HepG2 (cell line): Measurements from ENCODE around the gene GPR137. TPM values are rescaled to one million over a fixed set of nuclear protein-coding genes. Genes with fewer than 3 reads are reported as not detected.
A peak's percentile ranks its signal among the peaks of the same experiment; 100 is the strongest.

Source experiments
- CREB3 ChIP-seq: sonication (generic); formaldehyde crosslinking; IDR thresholded peaks from 2 replicates; pipeline ENCODE4 v1.5.0; 2020; ENCODE audit warnings: missing genetic modification reagents
- HMGXB3 ChIP-seq: sonication (generic); formaldehyde crosslinking; IDR thresholded peaks from 2 replicates; pipeline ENCODE4 v1.4.0; 2020; ENCODE audit warnings: missing genetic modification reagents, borderline replicate concordance
- KLF12 ChIP-seq: sonication (generic); formaldehyde crosslinking; IDR thresholded peaks from 2 replicates; pipeline ENCODE4 v1.4.0; 2020; ENCODE audit warnings: missing genetic modification reagents, borderline replicate concordance
- MZF1 ChIP-seq: sonication (generic); formaldehyde crosslinking; IDR thresholded peaks from 2 replicates; pipeline ENCODE4 v1.8.1; 2023; ENCODE audit warnings: mild to moderate bottlenecking, missing genetic modification reagents, borderline replicate concordance
- SP5 ChIP-seq: IDR thresholded peaks from 2 replicates; pipeline ENCODE4 v1.6.1; 2016; ENCODE audit warnings: low read depth, borderline replicate concordance
- SRSF1 ChIP-seq: fragments of 200-400 bp; formaldehyde crosslinking; optimal IDR thresholded peaks from 2 replicates; pipeline ENCODE3; 2017; ENCODE audit warnings: mild to moderate bottlenecking, low read depth, low read length, moderate library complexity
- SYNCRIP ChIP-seq: fragments of 200-400 bp; formaldehyde crosslinking; IDR thresholded peaks from 2 replicates; pipeline ENCODE4 v1.6.1; 2018; ENCODE audit warnings: mild to moderate bottlenecking, low read depth, low read length; ENCODE audit not compliant: insufficient read depth
- U2AF2 ChIP-seq: fragments of 200-400 bp; formaldehyde crosslinking; IDR thresholded peaks from 2 replicates; pipeline ENCODE4 v1.6.1; 2017; ENCODE audit warnings: low read depth, mild to moderate bottlenecking, low read length
- ZFP36L1 ChIP-seq: sonication (generic); formaldehyde crosslinking; IDR thresholded peaks from 2 replicates; pipeline ENCODE4 v1.8.0; 2022; ENCODE audit warnings: mild to moderate bottlenecking, missing genetic modification reagents, moderate library complexity
- ZNF230 ChIP-seq: sonication (generic); formaldehyde crosslinking; IDR thresholded peaks from 2 replicates; pipeline ENCODE4 v1.4.0; 2020; ENCODE audit warnings: mild to moderate bottlenecking, missing genetic modification reagents
- ZNF577 ChIP-seq: sonication (generic); formaldehyde crosslinking; IDR thresholded peaks from 2 replicates; pipeline ENCODE4 v1.4.0; 2020; ENCODE audit warnings: mild to moderate bottlenecking, low read depth, missing genetic modification reagents, borderline replicate concordance
- ZNF598 ChIP-seq: sonication (generic); formaldehyde crosslinking; IDR thresholded peaks from 2 replicates; pipeline ENCODE4 v1.5.1; 2020; ENCODE audit warnings: mild to moderate bottlenecking, missing genetic modification reagents, borderline replicate concordance
- ZNF83 ChIP-seq: sonication (generic); formaldehyde crosslinking; IDR thresholded peaks from 2 replicates; pipeline ENCODE4 v1.4.0; 2020; ENCODE audit warnings: missing genetic modification reagents, mild to moderate bottlenecking, borderline replicate concordance
- polyA plus RNA-seq, 8 experiments: library from polyadenylated mRNA; depleted of rRNA in 3 of 8; stranded (reverse) in 7 of 8; unstranded in 1 of 8; fragments of >200 nt; fragmentation: Illumina TruSeq in 4 of 8; extraction: Trizol in 4 of 8; gene quantifications; 2 replicates each; pipeline versions ENCODE4 v1.2.1 to v1.2.3, GENCODE V29; 2011 to 2016; ENCODE audit warnings: low read depth in 4 of 8, missing spikeins in 1 of 8, mixed read lengths in 1 of 8; ENCODE audit not compliant: insufficient read depth in 1 of 8
- total RNA-seq, 5 experiments: library from RNA; depleted of rRNA; stranded (reverse); fragments of >200 nt; fragmentation: Illumina TruSeq; extraction: Trizol; gene quantifications; 2 replicates each; pipeline ENCODE4 v1.2.3, GENCODE V29; 2016; ENCODE audit warnings: low read depth in 1 of 5
- TF ChIP-seq, protein P1 (sequence below): IDR thresholded peaks from 2 replicates; pipeline ENCODE4 v1.4.0; 2020; ENCODE audit warnings: mild to moderate bottlenecking, missing genetic modification reagents
- TF ChIP-seq, protein P2 (sequence below): sonication (generic); formaldehyde crosslinking; IDR thresholded peaks from 2 replicates; pipeline ENCODE4 v1.4.0; 2020; ENCODE audit warnings: low read depth, mild to moderate bottlenecking, missing genetic modification reagents

The GPR137 gene
- total and polyA plus RNA-seq, 2 of the 13 experiments (the other 11 are each of a cell fraction or from before 2014, with no cell fraction given), result 8.5 to 13.2 TPM

- TF ChIP-seq, protein P1, sequence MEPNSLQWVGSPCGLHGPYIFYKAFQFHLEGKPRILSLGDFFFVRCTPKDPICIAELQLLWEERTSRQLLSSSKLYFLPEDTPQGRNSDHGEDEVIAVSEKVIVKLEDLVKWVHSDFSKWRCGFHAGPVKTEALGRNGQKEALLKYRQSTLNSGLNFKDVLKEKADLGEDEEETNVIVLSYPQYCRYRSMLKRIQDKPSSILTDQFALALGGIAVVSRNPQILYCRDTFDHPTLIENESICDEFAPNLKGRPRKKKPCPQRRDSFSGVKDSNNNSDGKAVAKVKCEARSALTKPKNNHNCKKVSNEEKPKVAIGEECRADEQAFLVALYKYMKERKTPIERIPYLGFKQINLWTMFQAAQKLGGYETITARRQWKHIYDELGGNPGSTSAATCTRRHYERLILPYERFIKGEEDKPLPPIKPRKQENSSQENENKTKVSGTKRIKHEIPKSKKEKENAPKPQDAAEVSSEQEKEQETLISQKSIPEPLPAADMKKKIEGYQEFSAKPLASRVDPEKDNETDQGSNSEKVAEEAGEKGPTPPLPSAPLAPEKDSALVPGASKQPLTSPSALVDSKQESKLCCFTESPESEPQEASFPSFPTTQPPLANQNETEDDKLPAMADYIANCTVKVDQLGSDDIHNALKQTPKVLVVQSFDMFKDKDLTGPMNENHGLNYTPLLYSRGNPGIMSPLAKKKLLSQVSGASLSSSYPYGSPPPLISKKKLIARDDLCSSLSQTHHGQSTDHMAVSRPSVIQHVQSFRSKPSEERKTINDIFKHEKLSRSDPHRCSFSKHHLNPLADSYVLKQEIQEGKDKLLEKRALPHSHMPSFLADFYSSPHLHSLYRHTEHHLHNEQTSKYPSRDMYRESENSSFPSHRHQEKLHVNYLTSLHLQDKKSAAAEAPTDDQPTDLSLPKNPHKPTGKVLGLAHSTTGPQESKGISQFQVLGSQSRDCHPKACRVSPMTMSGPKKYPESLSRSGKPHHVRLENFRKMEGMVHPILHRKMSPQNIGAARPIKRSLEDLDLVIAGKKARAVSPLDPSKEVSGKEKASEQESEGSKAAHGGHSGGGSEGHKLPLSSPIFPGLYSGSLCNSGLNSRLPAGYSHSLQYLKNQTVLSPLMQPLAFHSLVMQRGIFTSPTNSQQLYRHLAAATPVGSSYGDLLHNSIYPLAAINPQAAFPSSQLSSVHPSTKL (CRISPR knock-in tag), result no peak; the same call in 1 of the 2 replicates
- no peak for TF ChIP-seq ZNF577 (CRISPR knock-in tag)
- TF ChIP-seq SYNCRIP, result no peak
- no peak for TF ChIP-seq ZNF230 (CRISPR knock-in tag)
- TF ChIP-seq ZNF83 (CRISPR knock-in tag), result no peak
- TF ChIP-seq SRSF1, result no peak
- TF ChIP-seq MZF1 (CRISPR knock-in tag), result no peak
- TF ChIP-seq CREB3 (CRISPR knock-in tag), result no peak
- no peak for TF ChIP-seq ZFP36L1 (CRISPR knock-in tag)
- TF ChIP-seq HMGXB3 (CRISPR knock-in tag), result no peak
- TF ChIP-seq SP5 (CRISPR knock-in tag), result no peak
- TF ChIP-seq ZNF598 (CRISPR knock-in tag), result no peak
- TF ChIP-seq KLF12 (CRISPR knock-in tag), result no peak
- TF ChIP-seq U2AF2, result no peak
- TF ChIP-seq, protein P2, sequence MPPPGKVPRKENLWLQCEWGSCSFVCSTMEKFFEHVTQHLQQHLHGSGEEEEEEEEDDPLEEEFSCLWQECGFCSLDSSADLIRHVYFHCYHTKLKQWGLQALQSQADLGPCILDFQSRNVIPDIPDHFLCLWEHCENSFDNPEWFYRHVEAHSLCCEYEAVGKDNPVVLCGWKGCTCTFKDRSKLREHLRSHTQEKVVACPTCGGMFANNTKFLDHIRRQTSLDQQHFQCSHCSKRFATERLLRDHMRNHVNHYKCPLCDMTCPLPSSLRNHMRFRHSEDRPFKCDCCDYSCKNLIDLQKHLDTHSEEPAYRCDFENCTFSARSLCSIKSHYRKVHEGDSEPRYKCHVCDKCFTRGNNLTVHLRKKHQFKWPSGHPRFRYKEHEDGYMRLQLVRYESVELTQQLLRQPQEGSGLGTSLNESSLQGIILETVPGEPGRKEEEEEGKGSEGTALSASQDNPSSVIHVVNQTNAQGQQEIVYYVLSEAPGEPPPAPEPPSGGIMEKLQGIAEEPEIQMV (CRISPR knock-in tag), result 0 out of 2 replicates have a peak, but pooled peaks have one; percentile 41
These were observed 21.4 kb downstream of the GPR137 start (continued) for GRCh38 chr11:64306876-64307622.
